ENCODE results near the gene PCDHGC5.

- TF ChIP-seq EZH2 (IDR thresholded peaks at IDR 0.05) = no peak
- TF ChIP-seq, protein P1, sequence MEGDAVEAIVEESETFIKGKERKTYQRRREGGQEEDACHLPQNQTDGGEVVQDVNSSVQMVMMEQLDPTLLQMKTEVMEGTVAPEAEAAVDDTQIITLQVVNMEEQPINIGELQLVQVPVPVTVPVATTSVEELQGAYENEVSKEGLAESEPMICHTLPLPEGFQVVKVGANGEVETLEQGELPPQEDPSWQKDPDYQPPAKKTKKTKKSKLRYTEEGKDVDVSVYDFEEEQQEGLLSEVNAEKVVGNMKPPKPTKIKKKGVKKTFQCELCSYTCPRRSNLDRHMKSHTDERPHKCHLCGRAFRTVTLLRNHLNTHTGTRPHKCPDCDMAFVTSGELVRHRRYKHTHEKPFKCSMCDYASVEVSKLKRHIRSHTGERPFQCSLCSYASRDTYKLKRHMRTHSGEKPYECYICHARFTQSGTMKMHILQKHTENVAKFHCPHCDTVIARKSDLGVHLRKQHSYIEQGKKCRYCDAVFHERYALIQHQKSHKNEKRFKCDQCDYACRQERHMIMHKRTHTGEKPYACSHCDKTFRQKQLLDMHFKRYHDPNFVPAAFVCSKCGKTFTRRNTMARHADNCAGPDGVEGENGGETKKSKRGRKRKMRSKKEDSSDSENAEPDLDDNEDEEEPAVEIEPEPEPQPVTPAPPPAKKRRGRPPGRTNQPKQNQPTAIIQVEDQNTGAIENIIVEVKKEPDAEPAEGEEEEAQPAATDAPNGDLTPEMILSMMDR (IDR thresholded peaks at IDR 0.05) = no peak
Measured at GRCh38 chr5:141490271-141490670, 1.4 kb downstream of the PCDHGC5 start.

Data from neural progenitor cell (in vitro differentiated cells).